CD14-positive monocyte (primary cell): ENCODE measurements around the gene RALGDS. TPM values are rescaled to one million over a fixed set of nuclear protein-coding genes. Genes with fewer than 3 reads are reported as not detected.
A peak's percentile ranks its signal among the peaks of the same experiment; 100 is the strongest.

Source experiments
- DNase-seq, 3 donors: peaks; one replicate each; pipeline ENCODE4 v3.0.0-alpha.2; 2011 to 2022
- H2AFZ ChIP-seq: 2 replicates; pipeline ENCODE4 v1.6.0; 2012; ENCODE audit warnings: mild to moderate bottlenecking, low read depth, low read length, inconsistent platforms; ENCODE audit not compliant: insufficient read depth, poor library complexity, severe bottlenecking
- H3K27ac ChIP-seq, 2 donors: 1 replicate in 1 of 2; 2 replicates in 1 of 2; pipeline ENCODE4 v1.5.1; 2012 to 2013; ENCODE audit warnings: low read length in 2 of 2, control low read depth in 1 of 2, inconsistent platforms in 1 of 2, low read depth in 1 of 2, mild to moderate bottlenecking in 1 of 2
- H3K27me3 ChIP-seq, 2 donors: one replicate each; pipeline versions ENCODE4 v1.6.0 to v1.6.1; 2011 to 2013; ENCODE audit warnings: low read length in 2 of 2; ENCODE audit not compliant: control insufficient read depth in 2 of 2, insufficient read depth in 2 of 2
- H3K36me3 ChIP-seq, 2 donors: replicated peaks in 1 of 2; 1 replicate in 1 of 2; 2 replicates in 1 of 2; pipeline versions ENCODE4 v1.5.1 to v1.6.1; 2012 to 2013; ENCODE audit warnings: low read length in 2 of 2, control low read depth in 1 of 2, inconsistent platforms in 1 of 2, mild to moderate bottlenecking in 1 of 2; ENCODE audit not compliant: insufficient read depth in 2 of 2, control insufficient read depth in 1 of 2
- H3K4me1 ChIP-seq, 2 donors: 1 replicate in 1 of 2; 2 replicates in 1 of 2; pipeline versions ENCODE4 v1.5.1 to v1.6.1; 2012 to 2013; ENCODE audit warnings: low read length in 2 of 2, control low read depth in 1 of 2, inconsistent platforms in 1 of 2, mild to moderate bottlenecking in 1 of 2, moderate library complexity in 1 of 2; ENCODE audit not compliant: insufficient read depth in 2 of 2, control insufficient read depth in 1 of 2
- H3K4me2 ChIP-seq: replicated peaks from 2 replicates; pipeline ENCODE3; 2012; ENCODE audit warnings: low read length, moderate library complexity, mild to moderate bottlenecking; ENCODE audit not compliant: poor library complexity, severe bottlenecking; ENCODE audit errors: extremely low read depth
- H3K4me3 ChIP-seq, 3 experiments: fragments of 200-600 bp in 1 of 3; sonication (generic) in 1 of 3; replicated peaks in 1 of 3; 1 replicate in 2 of 3; 2 replicates in 1 of 3; pipeline ENCODE4 v1.5.1; 2011 to 2013; ENCODE audit warnings: low read length in 3 of 3, mild to moderate bottlenecking in 3 of 3, control low read depth in 2 of 3, low read depth in 2 of 3, inconsistent platforms in 1 of 3, moderate library complexity in 1 of 3
- H3K79me2 ChIP-seq: 2 replicates; pipeline ENCODE4 v1.6.0; 2012; ENCODE audit warnings: mild to moderate bottlenecking, control low read depth, inconsistent platforms, low read length, moderate library complexity; ENCODE audit not compliant: insufficient read depth
- H3K9ac ChIP-seq: 2 replicates; pipeline ENCODE4 v1.6.0; 2017; ENCODE audit warnings: low read length, mild to moderate bottlenecking; ENCODE audit not compliant: insufficient read depth, poor library complexity, severe bottlenecking
- H3K9me3 ChIP-seq, 2 donors: replicated peaks in 1 of 2; 1 replicate in 1 of 2; 2 replicates in 1 of 2; pipeline versions ENCODE4 v1.5.1 to v1.6.1; 2012 to 2013; ENCODE audit warnings: low read length in 2 of 2, control low read depth in 1 of 2; ENCODE audit not compliant: control insufficient read depth in 1 of 2, insufficient read depth in 1 of 2
- H4K20me1 ChIP-seq: 2 replicates; pipeline ENCODE4 v1.6.0; 2012; ENCODE audit warnings: mild to moderate bottlenecking, low read length, control low read depth, moderate library complexity; ENCODE audit not compliant: insufficient read depth
- H3K27ac Mint-ChIP-seq, 7 donors: one replicate each; pipeline ENCODE4 v1.8.0; 2020; ENCODE audit warnings: mild to moderate bottlenecking in 7 of 7, mixed read lengths in 7 of 7, moderate library complexity in 6 of 7, inconsistent platforms in 2 of 7
- H3K27me3 Mint-ChIP-seq, 3 donors: one replicate each; pipeline ENCODE4 v1.8.0; 2021 to 2022; ENCODE audit warnings: low read depth in 3 of 3, mild to moderate bottlenecking in 3 of 3, mixed read lengths in 3 of 3, moderate library complexity in 3 of 3, inconsistent platforms in 1 of 3
- H3K36me3 Mint-ChIP-seq, 2 donors: one replicate each; pipeline ENCODE4 v1.8.0; 2020; ENCODE audit warnings: mixed read lengths in 2 of 2, inconsistent platforms in 1 of 2, mild to moderate bottlenecking in 1 of 2
- H3K4me1 Mint-ChIP-seq: one replicate; pipeline ENCODE4 v1.8.0; 2020; ENCODE audit warnings: mild to moderate bottlenecking, mixed read lengths
- H3K4me3 Mint-ChIP-seq, 2 donors: one replicate each; pipeline ENCODE4 v1.8.0; 2020; ENCODE audit warnings: mild to moderate bottlenecking in 2 of 2, mixed read lengths in 2 of 2, moderate library complexity in 1 of 2
- H3K9me3 Mint-ChIP-seq, 7 donors: one replicate each; pipeline ENCODE4 v1.8.0; 2020 to 2022; ENCODE audit warnings: mixed read lengths in 7 of 7, mild to moderate bottlenecking in 6 of 7, moderate library complexity in 6 of 7, inconsistent platforms in 2 of 7
- CTCF ChIP-seq: fragments of 200-600 bp; IDR thresholded peaks from one replicate; pipeline ENCODE4 v1.8.0; 2022; ENCODE audit warnings: antibody characterized with exemption, mild to moderate bottlenecking
- WGBS: methylation state at CpG from one replicate; pipeline ENCODE4 v1.1.5; 2013; ENCODE audit warnings: missing lambda C conversion rate; ENCODE audit not compliant: insufficient coverage; 5-methylcytosine and 5-hydroxymethylcytosine counted together
- intact Hi-C, 2 donors: fragments of 100-400 bp; cut with micrococcal nuclease; formaldehyde crosslinking; loops; one replicate each; pipeline versions ENCODE4 v1.15.0 to v1.15.1; 2023
- polyA plus RNA-seq, 3 donors: library from polyadenylated mRNA; depleted of rRNA in 1 of 3; unstranded in 2 of 3; stranded (reverse) in 1 of 3; fragments of 300-500 nt in 2 of 3; fragments of >200 nt in 1 of 3; fragmentation: Illumina TruSeq in 2 of 3; gene quantifications; 1 replicate in 2 of 3; 2 replicates in 1 of 3; pipeline ENCODE4 v1.2.3, GENCODE V29; 2012 to 2021

Gene RALGDS
- polyA plus RNA-seq, 3 donors, result 3.5 to 63.8 (median 4.2) TPM

DNA sequence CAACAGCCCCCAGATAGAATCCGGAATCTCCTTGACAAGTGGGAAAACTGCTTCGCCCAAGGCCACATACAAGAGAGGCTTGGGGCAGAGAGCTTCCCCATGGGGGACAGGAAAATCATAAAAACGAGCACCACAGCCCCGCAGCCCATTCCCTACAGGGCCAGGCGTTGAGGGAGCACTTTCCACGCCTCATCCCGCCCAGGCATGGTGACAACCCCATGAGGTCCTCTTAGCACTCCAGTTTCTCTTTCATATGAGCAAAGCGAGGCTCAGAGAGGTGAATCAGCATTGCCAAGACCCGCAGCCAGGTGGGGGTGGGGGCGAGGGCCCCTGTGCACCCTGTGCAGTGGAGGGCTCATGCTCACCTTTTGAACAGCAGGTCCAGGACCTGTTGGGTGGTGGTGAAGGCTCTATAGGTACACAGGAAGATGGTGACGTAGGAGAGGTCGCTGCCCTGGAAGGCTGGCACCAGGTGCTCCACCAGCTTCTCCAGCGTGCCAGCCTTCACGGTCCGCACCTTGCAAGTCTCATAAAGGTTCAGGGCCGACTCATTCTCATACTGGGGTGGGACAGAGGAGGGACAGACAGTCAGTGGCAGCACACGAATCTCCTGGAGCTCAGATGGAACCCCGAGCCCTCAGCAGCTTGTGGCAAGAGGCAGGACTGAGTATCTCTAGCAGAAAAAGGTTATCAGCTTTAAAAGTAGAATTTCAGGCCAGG is 10.9 kb downstream of the RALGDS start:
- no peak overlapping the region for H3K4me2 ChIP-seq
- no peak overlapping the region for H3K4me3 Mint-ChIP-seq
- H3K79me2 ChIP-seq, result no peaks in the 10 kb centered on the region
- H4K20me1 ChIP-seq, result peaks cover 5% of the 10 kb centered on the region
- H3K9me3 ChIP-seq, result no peaks in the 10 kb centered on the region
- DNase-seq, result no peak
- H2AFZ ChIP-seq, result no peak overlapping the region
- WGBS, result 96% methylated on average over 17 of the region's 18 CpGs
- no peaks in the 10 kb centered on the region for H3K27me3 ChIP-seq
- H3K4me1 ChIP-seq, result peaks cover 34 to 36% of the 10 kb centered on the region in 2 donors
- H3K36me3 Mint-ChIP-seq, result peaks cover 58 to 67% of the 10 kb centered on the region in 2 donors
- H3K27ac Mint-ChIP-seq, result peak overlapping the region in 4 of 7 donors; percentile 32 to 98 (median 76)
- H3K27ac ChIP-seq, result no peak overlapping the region
- H3K27me3 Mint-ChIP-seq, result peaks cover 5 to 7% (median 7%) of the 10 kb centered on the region in 3 donors
- peaks cover 42 to 53% of the 10 kb centered on the region in 2 donors for H3K36me3 ChIP-seq
- TF ChIP-seq CTCF, result no peak
- H3K4me1 Mint-ChIP-seq, result peaks cover 39% of the 10 kb centered on the region
- peaks cover 0 to 4% (median 0%) of the 10 kb centered on the region in 7 donors for H3K9me3 Mint-ChIP-seq
- no peak overlapping the region for H3K9ac ChIP-seq
- no peak overlapping the region for H3K4me3 ChIP-seq
- intact Hi-C loops, result no loop called here

DNA sequence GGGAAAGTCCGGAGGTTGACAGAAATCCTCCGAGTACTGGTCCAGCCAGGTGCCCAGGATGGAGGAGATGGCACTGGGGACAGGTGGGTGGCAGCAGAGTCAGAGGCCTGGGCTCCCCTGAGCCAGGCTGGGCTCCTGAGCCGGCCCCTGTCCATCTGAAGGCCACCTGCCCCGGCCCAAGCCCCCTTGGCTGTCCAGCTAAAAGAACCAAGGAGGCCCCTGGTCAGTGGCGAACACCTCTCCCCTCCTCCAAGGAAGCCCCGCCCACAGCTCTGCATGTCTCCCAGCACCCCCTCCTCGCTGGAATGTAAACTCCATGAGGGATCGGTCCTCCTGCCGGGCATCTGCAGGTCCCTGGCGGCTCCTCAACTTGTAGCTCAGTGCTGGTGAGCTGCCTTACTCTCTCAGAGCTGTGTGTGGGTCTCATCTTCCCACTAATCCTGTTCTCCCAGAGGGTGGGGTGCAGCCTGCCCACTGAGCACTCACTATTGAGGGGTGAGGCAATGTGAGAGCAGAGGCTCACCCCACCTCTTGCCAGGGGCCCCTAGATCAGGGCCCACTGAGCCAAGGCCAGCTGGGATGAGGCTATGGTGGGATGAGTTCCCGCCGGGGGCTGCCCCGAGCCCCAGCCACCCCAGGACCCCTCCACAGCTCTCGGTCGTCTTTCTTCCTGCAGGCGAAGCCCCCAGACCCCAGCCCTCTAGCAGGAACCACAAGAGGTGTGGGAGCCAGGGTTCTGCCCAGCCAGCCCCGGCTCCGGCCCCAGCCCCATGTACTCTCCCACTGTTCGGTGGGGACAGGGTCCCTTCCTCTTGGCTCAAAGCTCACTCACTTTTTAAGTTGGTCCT is 12.0 kb downstream of the RALGDS start:
- 97% methylated on average over 13 of the region's 19 CpGs for WGBS
- Mint-ChIP-seq H3K36me3 (peaks cover 59 to 77% of the 10 kb centered on the region in 2 donors), H3K4me3 (no peak overlapping the region), H3K9me3 (peaks cover 0 to 4% (median 0%) of the 10 kb centered on the region in 7 donors), H3K4me1 (peaks cover 29% of the 10 kb centered on the region), H3K27me3 (peaks cover 4 to 7% (median 5%) of the 10 kb centered on the region in 3 donors), H3K27ac (peak overlapping the region in 3 of 7 donors; percentile 54 to 79 (median 62))
- H4K20me1 ChIP-seq, result peaks cover 5% of the 10 kb centered on the region
- no peak overlapping the region for H3K9ac ChIP-seq
- intact Hi-C loops, result no loop called here
- TF ChIP-seq CTCF, result no peak
- no peaks in the 10 kb centered on the region for H3K79me2 ChIP-seq
- DNase-seq, result no peak
- H3K4me3 ChIP-seq, result no peak overlapping the region
- H2AFZ ChIP-seq, result no peak overlapping the region
- H3K27me3 ChIP-seq, result no peaks in the 10 kb centered on the region
- no peak overlapping the region for H3K27ac ChIP-seq
- peaks cover 24 to 26% of the 10 kb centered on the region in 2 donors for H3K4me1 ChIP-seq
- no peaks in the 10 kb centered on the region for H3K9me3 ChIP-seq
- H3K4me2 ChIP-seq, result no peak overlapping the region
- peaks cover 47 to 62% of the 10 kb centered on the region in 2 donors for H3K36me3 ChIP-seq
